T-helper 17 cell (primary cell): ENCODE results near the gene MINDY4B. TPM values are rescaled to one million over a fixed set of nuclear protein-coding genes. Genes with fewer than 3 reads are reported as not detected.
"Not testable (repeated sequence)": the region's sequence is repeated elsewhere in the genome, so short reads cannot be mapped to it uniquely, and the experiment has no call there.

Experiments used
- ATAC-seq: fragments of 150-1000 bp; cut with Tn5 transposase; 2 replicates; pipeline ENCODE4 v1.10.0; 2021; ENCODE audit warnings: mild to moderate bottlenecking, moderate library complexity
- DNase-seq, 3 donors: peaks; one replicate each; pipeline versions ENCODE4 v3.0.0 to v3.0.0-alpha.2; 2020 to 2021
- H3K9me3 ChIP-seq: one replicate; pipeline ENCODE4 v1.7.0; 2013; ENCODE audit warnings: low read length, mild to moderate bottlenecking; ENCODE audit not compliant: control insufficient read depth, poor library complexity, severe bottlenecking
- H3K27ac Mint-ChIP-seq: one replicate; pipeline ENCODE4 v1.8.0; 2022; ENCODE audit warnings: mild to moderate bottlenecking, moderate library complexity, mixed read lengths
- H3K27me3 Mint-ChIP-seq: one replicate; pipeline ENCODE4 v1.8.0; 2022; ENCODE audit warnings: mixed read lengths
- H3K36me3 Mint-ChIP-seq: one replicate; pipeline ENCODE4 v1.8.0; 2022; ENCODE audit warnings: low read depth, mixed read lengths
- H3K4me1 Mint-ChIP-seq: one replicate; pipeline ENCODE4 v1.8.0; 2022; ENCODE audit warnings: mild to moderate bottlenecking, mixed read lengths
- H3K4me3 Mint-ChIP-seq: one replicate; pipeline ENCODE4 v1.8.0; 2022; ENCODE audit warnings: mild to moderate bottlenecking, moderate library complexity, mixed read lengths
- total RNA-seq, 4 donors: library from RNA in 2 of 4; stranded (reverse) in 2 of 4; gene quantifications; one replicate each; pipeline ENCODE4 v1.2.3 and lab custom pipeline; 2022 to 2026

Gene MINDY4B
- total RNA-seq, 2 donors from 2014 or later = not detected

GRCh38 chr3:150887031-150887430 lies 18.2 kb downstream of the MINDY4B start:
- H3K4me3 Mint-ChIP-seq = no peak overlapping the region
- H3K36me3 Mint-ChIP-seq = no peaks in the 10 kb centered on the region
- H3K27me3 Mint-ChIP-seq = peaks cover 54% of the 10 kb centered on the region
- no peak for DNase-seq
- peaks cover 2% of the 10 kb centered on the region for H3K4me1 Mint-ChIP-seq
- no peak for ATAC-seq
- H3K9me3 ChIP-seq = no peaks in the 10 kb centered on the region
- H3K27ac Mint-ChIP-seq = no peak overlapping the region

GRCh38 chr3:150885535-150885934 lies 19.7 kb downstream of the MINDY4B start:
- Mint-ChIP-seq H3K27me3 (peaks cover 56% of the 10 kb centered on the region), H3K36me3 (no peaks in the 10 kb centered on the region), H3K4me1 (peaks cover 2% of the 10 kb centered on the region), H3K27ac (no peak overlapping the region), H3K4me3 (no peak overlapping the region)
- no peaks in the 10 kb centered on the region for H3K9me3 ChIP-seq
- DNase-seq (no peak), ATAC-seq (no peak)

- no peaks in the 10 kb centered on the region for H3K4me1 Mint-ChIP-seq
- H3K9me3 ChIP-seq = no peaks in the 10 kb centered on the region
- ATAC-seq (no peak), DNase-seq (no peak)
- H3K36me3 Mint-ChIP-seq = no peaks in the 10 kb centered on the region
- no peak overlapping the region for H3K4me3 Mint-ChIP-seq
- H3K27ac Mint-ChIP-seq = no peak overlapping the region
- peaks cover 32% of the 10 kb centered on the region for H3K27me3 Mint-ChIP-seq
Observed at GRCh38 chr3:150878996-150879575, 26.2 kb downstream of the MINDY4B start.

- Mint-ChIP-seq H3K27me3 (peaks cover 24% of the 10 kb centered on the region), H3K36me3 (no peaks in the 10 kb centered on the region), H3K4me3 (no peak overlapping the region), H3K4me1 (no peaks in the 10 kb centered on the region), H3K27ac (no peak overlapping the region)
- H3K9me3 ChIP-seq = no peaks in the 10 kb centered on the region
- DNase-seq = no peak
- ATAC-seq = no peak
Observed at GRCh38 chr3:150878290-150878689, 26.9 kb downstream of the MINDY4B start.

GRCh38 chr3:150877303-150877702 lies 27.9 kb downstream of the MINDY4B start:
- ATAC-seq (no peak), DNase-seq (no peak)
- Mint-ChIP-seq H3K4me3 (no peak overlapping the region), H3K36me3 (no peaks in the 10 kb centered on the region), H3K27me3 (peaks cover 21% of the 10 kb centered on the region), H3K27ac (no peak overlapping the region), H3K4me1 (no peaks in the 10 kb centered on the region)
- no peaks in the 10 kb centered on the region for H3K9me3 ChIP-seq

- ATAC-seq (no peak), DNase-seq (no peak)
- Mint-ChIP-seq H3K27ac (no peak overlapping the region), H3K4me3 (no peak overlapping the region), H3K4me1 (no peaks in the 10 kb centered on the region), H3K27me3 (peaks cover 15% of the 10 kb centered on the region), H3K36me3 (no peaks in the 10 kb centered on the region)
- H3K9me3 ChIP-seq = no peaks in the 10 kb centered on the region
Observed at GRCh38 chr3:150876611-150877265, 28.5 kb downstream of the MINDY4B start.

GRCh38 chr3:150875548-150875947 lies 29.7 kb downstream of the MINDY4B start:
- Mint-ChIP-seq H3K27ac (no peak overlapping the region), H3K4me1 (no peaks in the 10 kb centered on the region), H3K4me3 (no peak overlapping the region), H3K27me3 (peaks cover 12% of the 10 kb centered on the region), H3K36me3 (no peaks in the 10 kb centered on the region)
- H3K9me3 ChIP-seq = no peaks in the 10 kb centered on the region
- ATAC-seq (no peak), DNase-seq (no peak)

GRCh38 chr3:150874666-150875219 lies 30.5 kb downstream of the MINDY4B start:
- Mint-ChIP-seq H3K4me1 (no peaks in the 10 kb centered on the region), H3K27me3 (peaks cover 6% of the 10 kb centered on the region)
- ATAC-seq = no peak

GRCh38 chr3:150871192-150871591 lies 34.0 kb downstream of the MINDY4B start:
- no peak overlapping the region for H3K27ac Mint-ChIP-seq
- H3K4me1 Mint-ChIP-seq = peaks cover 7% of the 10 kb centered on the region
- peaks cover 17% of the 10 kb centered on the region for H3K27me3 Mint-ChIP-seq
- no peak for DNase-seq
- H3K4me3 Mint-ChIP-seq = no peak overlapping the region
- peaks cover 7% of the 10 kb centered on the region for H3K36me3 Mint-ChIP-seq
- H3K9me3 ChIP-seq = no peaks in the 10 kb centered on the region
- no peak for ATAC-seq

More at GRCh38 chr3:150874666-150875219, 30.5 kb downstream of the MINDY4B start:
- H3K4me3 Mint-ChIP-seq = no peak overlapping the region
- no peaks in the 10 kb centered on the region for H3K36me3 Mint-ChIP-seq
- no peaks in the 10 kb centered on the region for H3K9me3 ChIP-seq
- no peak for DNase-seq
- no peak overlapping the region for H3K27ac Mint-ChIP-seq

GRCh38 chr3:150870406-150870805 lies 34.8 kb downstream of the MINDY4B start:
- DNase-seq (no peak), ATAC-seq (no peak)
- no peaks in the 10 kb centered on the region for H3K9me3 ChIP-seq
- Mint-ChIP-seq H3K36me3 (peaks cover 7% of the 10 kb centered on the region), H3K27ac (no peak overlapping the region), H3K4me1 (peaks cover 9% of the 10 kb centered on the region), H3K27me3 (peaks cover 20% of the 10 kb centered on the region), H3K4me3 (no peak overlapping the region)

- Mint-ChIP-seq H3K36me3 (peaks cover 7% of the 10 kb centered on the region), H3K4me1 (peaks cover 15% of the 10 kb centered on the region), H3K27ac (no peak overlapping the region), H3K4me3 (no peak overlapping the region), H3K27me3 (peaks cover 37% of the 10 kb centered on the region)
- H3K9me3 ChIP-seq = no peaks in the 10 kb centered on the region
- no peak for DNase-seq
- no peak for ATAC-seq
Observed at GRCh38 chr3:150868282-150868681, 37.0 kb downstream of the MINDY4B start.

GRCh38 chr3:150867434-150867833 lies 37.8 kb downstream of the MINDY4B start:
- H3K36me3 Mint-ChIP-seq = peaks cover 7% of the 10 kb centered on the region
- no peak for DNase-seq
- no peak overlapping the region for H3K27ac Mint-ChIP-seq
- ATAC-seq = no peak
- peaks cover 41% of the 10 kb centered on the region for H3K27me3 Mint-ChIP-seq
- peaks cover 15% of the 10 kb centered on the region for H3K4me1 Mint-ChIP-seq
- H3K9me3 ChIP-seq = no peaks in the 10 kb centered on the region
- peak overlapping the region; percentile 39 for H3K4me3 Mint-ChIP-seq

GRCh38 chr3:150863921-150864320 lies 41.3 kb downstream of the MINDY4B start:
- H3K9me3 ChIP-seq, ATAC-seq, DNase-seq, H3K36me3 Mint-ChIP-seq, H3K27ac Mint-ChIP-seq: not testable (repeated sequence)
- H3K27me3 Mint-ChIP-seq = peaks cover 59% of the 10 kb centered on the region
- peaks cover 15% of the 10 kb centered on the region for H3K4me1 Mint-ChIP-seq
- peak overlapping the region; percentile 43 for H3K4me3 Mint-ChIP-seq

- Mint-ChIP-seq H3K27me3 (peaks cover 54% of the 10 kb centered on the region), H3K27ac (peak overlapping the region; percentile 16), H3K36me3 (no peaks in the 10 kb centered on the region), H3K4me1 (peaks cover 10% of the 10 kb centered on the region), H3K4me3 (no peak overlapping the region)
- DNase-seq (no peak), ATAC-seq (no peak)
- no peaks in the 10 kb centered on the region for H3K9me3 ChIP-seq
Observed at GRCh38 chr3:150861851-150862250, 43.4 kb downstream of the MINDY4B start.
